ENCODE results near the gene SGCA.

DNA sequence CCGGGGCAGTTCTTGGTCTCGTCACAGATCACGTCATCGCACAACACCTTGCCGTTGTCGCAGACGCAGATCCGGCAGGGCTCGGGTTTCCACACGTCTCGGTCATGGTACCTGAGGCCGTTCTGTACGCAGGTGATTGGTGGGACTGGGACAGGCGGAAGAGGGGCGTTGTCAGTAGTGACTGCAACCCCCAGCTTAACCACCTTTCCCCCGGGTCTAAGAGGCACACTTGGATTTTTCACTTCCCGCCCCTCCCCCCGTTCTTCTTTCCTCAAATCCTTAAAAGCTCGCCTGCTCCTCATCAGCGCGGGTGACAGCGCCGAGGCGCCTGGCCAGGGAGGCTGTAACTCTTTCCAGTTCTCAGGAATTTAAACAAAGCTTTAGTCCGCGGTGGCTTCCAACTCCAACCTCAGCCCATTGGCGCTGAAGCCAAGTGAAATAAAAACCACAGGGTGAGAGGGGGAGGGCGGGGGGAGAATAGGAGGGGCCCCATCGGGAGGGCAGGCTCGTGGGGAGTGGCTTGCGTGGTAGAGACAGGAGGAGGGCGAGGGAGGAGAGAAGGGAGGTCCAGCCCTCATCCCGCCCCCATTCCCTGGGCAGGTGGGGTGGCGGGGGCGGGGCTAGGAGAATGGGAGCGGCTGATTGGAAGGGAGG, 34.1 kb downstream of the SGCA start:
- peak in 2 of 3 donors; percentile 65 to 66 for TF ChIP-seq POLR2A (IDR thresholded peaks at IDR 0.05)
- TF ChIP-seq, protein P1, sequence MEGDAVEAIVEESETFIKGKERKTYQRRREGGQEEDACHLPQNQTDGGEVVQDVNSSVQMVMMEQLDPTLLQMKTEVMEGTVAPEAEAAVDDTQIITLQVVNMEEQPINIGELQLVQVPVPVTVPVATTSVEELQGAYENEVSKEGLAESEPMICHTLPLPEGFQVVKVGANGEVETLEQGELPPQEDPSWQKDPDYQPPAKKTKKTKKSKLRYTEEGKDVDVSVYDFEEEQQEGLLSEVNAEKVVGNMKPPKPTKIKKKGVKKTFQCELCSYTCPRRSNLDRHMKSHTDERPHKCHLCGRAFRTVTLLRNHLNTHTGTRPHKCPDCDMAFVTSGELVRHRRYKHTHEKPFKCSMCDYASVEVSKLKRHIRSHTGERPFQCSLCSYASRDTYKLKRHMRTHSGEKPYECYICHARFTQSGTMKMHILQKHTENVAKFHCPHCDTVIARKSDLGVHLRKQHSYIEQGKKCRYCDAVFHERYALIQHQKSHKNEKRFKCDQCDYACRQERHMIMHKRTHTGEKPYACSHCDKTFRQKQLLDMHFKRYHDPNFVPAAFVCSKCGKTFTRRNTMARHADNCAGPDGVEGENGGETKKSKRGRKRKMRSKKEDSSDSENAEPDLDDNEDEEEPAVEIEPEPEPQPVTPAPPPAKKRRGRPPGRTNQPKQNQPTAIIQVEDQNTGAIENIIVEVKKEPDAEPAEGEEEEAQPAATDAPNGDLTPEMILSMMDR (IDR thresholded peaks at IDR 0.05), result no peak

Measured in body of pancreas (tissue), 4 donors.